HCT116 (cell line): Measurements from ENCODE around the gene DPYSL5. TPM values are rescaled to one million over a fixed set of nuclear protein-coding genes. Genes with fewer than 3 reads are reported as not detected.

Source experiments
- ATAC-seq: fragments of 200-7000 bp; cut with Tn5 transposase; 2 replicates; pipeline ENCODE4 v1.9.1; 2020; ENCODE audit warnings: mild to moderate bottlenecking, moderate library complexity
- BruUV-seq: library from RNA; stranded (reverse); fragments of 400-500 nt; replicated peaks from 2 replicates; lab custom pipeline; 2021; lab: Mats Ljungman, UMichigan
- CTCF ChIA-PET: fragments of 300-600 bp; sonication (Branson Sonifier 250); formaldehyde crosslinking; loops from one replicate; lab custom pipeline; 2021; ENCODE audit warnings: antibody characterized with exemption; lab: Charles Lee
- POLR2A ChIA-PET: fragments of 300-600, 350-600 bp; sonication (Branson Sonifier 250); formaldehyde crosslinking; loops from one replicate; lab custom pipeline; 2021; ENCODE audit warnings: antibody characterized with exemption; lab: Charles Lee
- RAD21 ChIA-PET, 2 experiments: fragments of 300-600 bp; sonication (Branson Sonifier 250); formaldehyde crosslinking; loops; one replicate each; lab custom pipeline; 2023; ENCODE audit warnings: low total read pairs in 2 of 2; ENCODE audit not compliant: uncharacterized antibody in 2 of 2, unreplicated experiment in 2 of 2, low non-redundant PET in 1 of 2; lab: Charles Lee
- DNase-seq: peaks from one replicate; pipeline ENCODE4 v3.0.0-alpha.2; 2010; ENCODE audit warnings: low read depth, low spot score
- H2AFZ ChIP-seq: fragments of 200-600 bp; shearing (Covaris generic), sonication (generic); 2 replicates; pipeline ENCODE4 v1.6.1; 2017; ENCODE audit warnings: low read depth, mixed run types, mixed read lengths, antibody characterized with exemption, low read length; ENCODE audit not compliant: poor library complexity, severe bottlenecking
- H3K27ac ChIP-seq: 2 replicates; pipeline ENCODE4 v1.5.1; 2012; ENCODE audit warnings: low read depth, low read length
- H3K27me3 ChIP-seq: fragments of 200-600 bp; sonication (generic); 2 replicates; pipeline ENCODE4 v1.6.1; 2016; ENCODE audit warnings: mixed run types, low read length, mixed read lengths; ENCODE audit not compliant: insufficient read depth
- H3K36me3 ChIP-seq, 2 experiments: fragments of 200-500 bp in 1 of 2; fragments of 200-600 bp in 1 of 2; sonication (Bioruptor generic) in 1 of 2; sonication (generic) in 1 of 2; 2 replicates each; pipeline versions ENCODE4 v1.5.1 to v1.6.1; 2014 to 2016; ENCODE audit warnings: low read length in 2 of 2, inconsistent platforms in 1 of 2, mixed read lengths in 1 of 2, mixed run types in 1 of 2; ENCODE audit not compliant: insufficient read depth in 2 of 2, control insufficient read depth in 1 of 2
- H3K4me1 ChIP-seq, 2 experiments: fragments of 200-600 bp in 1 of 2; sonication (generic) in 1 of 2; 2 replicates each; pipeline versions ENCODE4 v1.5.1 to v1.6.1; 2012 to 2017; ENCODE audit warnings: low read length in 2 of 2, inconsistent platforms in 1 of 2, mild to moderate bottlenecking in 1 of 2, mixed read lengths in 1 of 2, mixed run types in 1 of 2, moderate library complexity in 1 of 2; ENCODE audit not compliant: insufficient read depth in 2 of 2, control insufficient read depth in 1 of 2
- H3K4me2 ChIP-seq: fragments of 200-600 bp; sonication (generic); 2 replicates; pipeline ENCODE4 v1.6.1; 2017; ENCODE audit warnings: mixed run types, low read length, mixed read lengths
- H3K4me3 ChIP-seq, 2 experiments: fragments of 200-600 bp in 1 of 2; sonication (generic) in 1 of 2; replicated peaks in 1 of 2; 2 replicates each; pipeline ENCODE4 v1.5.1; 2011 to 2016; ENCODE audit warnings: low read length in 2 of 2, control low read depth in 1 of 2, low read depth in 1 of 2, mild to moderate bottlenecking in 1 of 2, mixed read lengths in 1 of 2, mixed run types in 1 of 2
- H3K79me2 ChIP-seq: fragments of 200-600 bp; sonication (generic); 2 replicates; pipeline ENCODE4 v1.6.1; 2017; ENCODE audit warnings: mild to moderate bottlenecking, mixed run types, low read length, moderate library complexity, mixed read lengths; ENCODE audit not compliant: insufficient read depth
- H3K9ac ChIP-seq: fragments of 200-600 bp; sonication (generic); 2 replicates; pipeline ENCODE4 v1.6.1; 2016; ENCODE audit warnings: low read length, mixed read lengths
- H3K9me2 ChIP-seq: fragments of 200-600 bp; sonication (generic), shearing (Covaris generic); 2 replicates; pipeline ENCODE4 v1.6.1; 2017; ENCODE audit warnings: mixed run types, mild to moderate bottlenecking, moderate library complexity; ENCODE audit not compliant: insufficient read depth
- H3K9me3 ChIP-seq, 2 experiments: fragments of 200-500 bp in 1 of 2; fragments of 200-600 bp in 1 of 2; sonication (Bioruptor generic) in 1 of 2; sonication (generic) in 1 of 2; 2 replicates each; pipeline ENCODE4 v1.6.1; 2014 to 2017; ENCODE audit warnings: low read length in 2 of 2, mixed read lengths in 2 of 2, inconsistent platforms in 1 of 2, low read depth in 1 of 2, mild to moderate bottlenecking in 1 of 2, mixed run types in 1 of 2, moderate library complexity in 1 of 2; ENCODE audit not compliant: control insufficient read depth in 1 of 2, insufficient read depth in 1 of 2
- H4K20me1 ChIP-seq: fragments of 200-600 bp; sonication (generic), shearing (Covaris generic); 2 replicates; pipeline ENCODE4 v1.6.1; 2017; ENCODE audit warnings: mixed run types, mild to moderate bottlenecking, moderate library complexity; ENCODE audit not compliant: insufficient read depth
- CEBPB ChIP-seq: IDR thresholded peaks from 2 replicates; pipeline ENCODE4 v1.6.1; 2012; ENCODE audit warnings: low read depth
- EZH2 ChIP-seq: fragments of 200-600 bp; sonication (generic); IDR thresholded peaks from 2 replicates; pipeline ENCODE4 v1.6.1; 2017; ENCODE audit warnings: antibody characterized with exemption, mixed run types
- EZH2phosphoT487 ChIP-seq: fragments of 200-600 bp; IDR thresholded peaks from 2 replicates; pipeline ENCODE4 v1.6.1; 2018; ENCODE audit warnings: antibody characterized with exemption, borderline replicate concordance
- JUND ChIP-seq: IDR thresholded peaks from 2 replicates; pipeline ENCODE4 v1.6.1; 2012
- MAX ChIP-seq: IDR thresholded peaks from 2 replicates; pipeline ENCODE4 v1.6.1; 2012
- POLR2A ChIP-seq: IDR thresholded peaks from 2 replicates; pipeline ENCODE4 v1.7.0; 2011; ENCODE audit warnings: borderline replicate concordance; ENCODE audit not compliant: insufficient read depth, insufficient read length; ENCODE audit errors: extremely low read depth
- RAD21 ChIP-seq: IDR thresholded peaks from 2 replicates; pipeline ENCODE4 v1.6.1; 2012; ENCODE audit warnings: low read depth, mild to moderate bottlenecking
- REST ChIP-seq: IDR thresholded peaks from 2 replicates; pipeline ENCODE4 v1.6.1; 2012; ENCODE audit warnings: low read depth
- SRF ChIP-seq: IDR thresholded peaks from 2 replicates; pipeline ENCODE4 v1.6.1; 2012; ENCODE audit warnings: low read depth
- TCF7L2 ChIP-seq: IDR thresholded peaks from 2 replicates; pipeline ENCODE4 v1.7.0; 2011; ENCODE audit warnings: borderline replicate concordance, inconsistent platforms; ENCODE audit not compliant: insufficient read depth, insufficient read length; ENCODE audit errors: extremely low read depth
- ZBTB33 ChIP-seq: IDR thresholded peaks from 2 replicates; pipeline ENCODE4 v1.6.1; 2011; ENCODE audit warnings: mild to moderate bottlenecking, low read length, moderate library complexity; ENCODE audit not compliant: insufficient replicate concordance; ENCODE audit errors: extremely low read depth
- ZFX ChIP-seq: fragments of 450-650 bp; IDR thresholded peaks from 2 replicates; pipeline ENCODE4 v1.6.1; 2017
- ZNF274 ChIP-seq: fragments of 200-500 bp; sonication (Bioruptor generic); IDR thresholded peaks from 2 replicates; pipeline ENCODE4 v1.6.1; 2014; ENCODE audit warnings: mild to moderate bottlenecking, low read depth, low read length, inconsistent platforms
- intact Hi-C: fragments of 100-400 bp; cut with micrococcal nuclease; formaldehyde crosslinking; loops from 2 replicates; pipeline ENCODE4 v1.10.0; 2022
- total RNA-seq: library from RNA; stranded (reverse); gene quantifications from one replicate; pipeline ENCODE4 v1.2.1, GENCODE V29; 2021; ENCODE audit not compliant: unreplicated experiment

Gene DPYSL5
- total RNA-seq, 1 experiment from 2014 or later, result 8.4 TPM

GRCh38 chr2:26971911-26972786 lies 124.2 kb downstream of the DPYSL5 start:
- Histone ChIP-seq H3K36me3 (no peaks in the 10 kb centered on the region), H3K4me1 (peaks cover 4 to 23% of the 10 kb centered on the region in 2 experiments; a peak in 3 of 4 replicates)

More at GRCh38 chr2:26971911-26972786, 124.2 kb downstream of the DPYSL5 start:
- Histone ChIP-seq H3K79me2 (no peaks in the 10 kb centered on the region), H2AFZ (no peak overlapping the region), H3K9me3 (no peaks in the 10 kb centered on the region), H3K27me3 (peaks cover 5% of the 10 kb centered on the region; the same call in 1 of the 2 replicates), H4K20me1 (no peaks in the 10 kb centered on the region), H3K4me2 (peak overlapping the region; percentile 90; the same call in 1 of the 2 replicates), H3K9me2 (no peaks in the 10 kb centered on the region), H3K9ac (no peak overlapping the region), H3K4me3 (no peak overlapping the region), H3K27ac (no peak overlapping the region)
- ChIA-PET POLR2A (no interaction called here), CTCF (interaction anchor here (1.1 to 1.2 kb wide), 2 partner anchors 10 to 126 kb away, joined by 4 read pairs; no protein-coding TSS in a partner anchor), RAD21 (no interaction called here)
- no peak for DNase-seq
- intact Hi-C loops, result no loop called here
- TSS peak; percentile 49 for BruUV-seq
- ATAC-seq, result no peak
- no peak for TF ChIP-seq RAD21
- no peak for TF ChIP-seq EZH2
- no peak for TF ChIP-seq MAX
- no peak for TF ChIP-seq JUND
- TF ChIP-seq POLR2A, result no peak
- no peak for TF ChIP-seq SRF
- TF ChIP-seq TCF7L2, result no peak
- no peak for TF ChIP-seq CEBPB
- TF ChIP-seq ZBTB33, result no peak
- no peak for TF ChIP-seq ZNF274
- TF ChIP-seq ZFX, result no peak
- no peak for TF ChIP-seq EZH2phosphoT487
- TF ChIP-seq REST, result no peak
